ENCODE data around the gene CNOT8.

GRCh38 chr5:154837009-154837901 lies 21.2 kb upstream of the CNOT8 start:
- no peak for TF ChIP-seq CTCF (IDR thresholded peaks at IDR 0.05)
- no peak for TF ChIP-seq REST (IDR thresholded peaks at IDR 0.05; ENCODE audit: insufficient read depth in 1 of 2, low read depth in 2 of 2, low read length in 1 of 2)

All from Panc1 (cell line).